ENCODE results near the gene BRCA1.

DNA sequence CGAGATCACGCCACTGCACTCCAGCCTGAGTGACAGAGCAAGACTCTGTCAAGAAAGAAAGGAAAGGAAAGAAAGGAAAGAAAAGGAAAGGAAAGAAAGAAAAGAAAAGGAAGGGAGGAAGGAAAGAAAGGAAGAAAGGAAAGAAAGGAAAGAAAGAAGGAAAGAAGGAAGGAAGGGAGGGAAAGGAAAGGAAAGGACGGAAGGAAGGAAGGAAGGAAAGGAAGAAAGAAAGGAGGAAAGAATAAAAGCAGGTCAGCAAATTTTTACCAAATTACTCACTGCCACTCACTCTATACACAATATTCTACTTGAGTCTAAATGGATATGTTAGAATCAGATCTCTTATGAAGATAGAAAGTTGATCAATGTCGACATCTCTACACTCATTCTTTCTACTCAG, 50.3 kb downstream of the BRCA1 start:
- no peak for TF ChIP-seq TCF4 (CRISPR knock-in tag; IDR thresholded peaks at IDR 0.05; ENCODE audit: borderline replicate concordance)
- TF ChIP-seq RARB (CRISPR knock-in tag; IDR thresholded peaks at IDR 0.05): no peak
- no peak for TF ChIP-seq ZNF70 (CRISPR knock-in tag; IDR thresholded peaks at IDR 0.05)
- no peak for TF ChIP-seq ARNTL (CRISPR knock-in tag; IDR thresholded peaks at IDR 0.05; ENCODE audit: borderline replicate concordance, low read depth)
- TF ChIP-seq ZFP3 (CRISPR knock-in tag; IDR thresholded peaks at IDR 0.05): no peak
- no peak for TF ChIP-seq ISL1 (CRISPR knock-in tag; IDR thresholded peaks at IDR 0.05)
- no peak for TF ChIP-seq BACH2 (CRISPR knock-in tag; IDR thresholded peaks at IDR 0.05; ENCODE audit: borderline replicate concordance)
